ENCODE data around the gene RBM28.

RBM28 gene

DNA sequence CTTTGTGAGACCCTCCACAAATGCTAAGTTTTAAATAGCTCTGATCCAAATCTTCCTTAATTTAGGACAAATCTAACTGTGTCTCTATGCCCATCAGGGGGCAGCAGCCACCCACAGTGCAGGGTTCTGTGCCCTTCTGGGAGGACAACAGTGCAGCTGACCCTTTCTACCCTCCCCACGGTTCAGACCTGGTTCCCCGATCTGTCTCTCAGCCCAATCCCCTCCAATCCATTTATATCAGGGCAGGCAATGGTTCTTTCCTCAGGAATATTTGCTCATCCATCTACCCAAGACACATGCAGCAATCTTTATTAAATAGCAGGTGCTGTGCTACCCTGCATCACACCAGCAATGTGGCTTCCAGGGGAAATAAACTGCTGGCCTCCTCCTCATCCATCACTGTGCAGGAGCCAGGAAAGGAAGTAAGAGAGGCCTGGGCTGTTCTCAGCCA, 4.0 kb upstream of the RBM28 start:
- no peak overlapping the region for H3K27ac ChIP-seq (ENCODE audit: low read depth, low read length)

DNA sequence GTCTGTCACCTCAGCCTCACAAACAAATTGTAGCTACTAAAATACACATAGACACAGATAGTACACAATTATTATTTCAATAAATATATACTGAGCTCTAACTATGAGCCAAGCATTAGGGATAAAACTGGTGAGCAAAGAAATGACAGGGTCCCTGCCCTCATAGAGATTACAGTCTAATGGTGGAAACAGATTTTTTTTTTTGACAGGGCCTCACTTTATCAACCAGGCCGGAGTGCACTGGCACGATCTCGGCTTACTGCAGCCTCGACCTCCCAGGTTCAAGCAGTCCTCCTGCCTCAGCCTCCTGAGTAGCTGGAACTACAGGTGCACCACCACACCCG, 695 bp upstream of the RBM28 start:
- H3K27ac ChIP-seq (ENCODE audit: low read depth, low read length) = no peak overlapping the region
- 0 out of 2 replicates have a peak, but pooled peaks cover 2% of the 10 kb centered on the region for H3K36me3 ChIP-seq (ENCODE audit: insufficient read depth, low read length)
- H3K4me1 ChIP-seq (ENCODE audit: control insufficient read depth, insufficient read depth, low read length, unreplicated experiment) = peaks cover 8% of the 10 kb centered on the region
- H3K79me2 ChIP-seq (ENCODE audit: control insufficient read depth, insufficient read depth, low read length, unreplicated experiment) = peaks cover 36% of the 10 kb centered on the region
- peak overlapping the region; percentile 86 for H2AFZ ChIP-seq (ENCODE audit: low read length, unreplicated experiment)
- H3K4me3 ChIP-seq (ENCODE audit: low read depth, low read length) = no peak overlapping the region
- peaks cover 4% of the 10 kb centered on the region for H3K27me3 ChIP-seq (ENCODE audit: insufficient read depth, low read length)

More for the DNA sequence above, 4.0 kb upstream of the RBM28 start:
- Histone ChIP-seq H2AFZ (ENCODE audit: low read length, unreplicated experiment) (no peak overlapping the region), H3K27me3 (ENCODE audit: insufficient read depth, low read length) (peaks cover 34% of the 10 kb centered on the region), H3K4me1 (ENCODE audit: control insufficient read depth, insufficient read depth, low read length, unreplicated experiment) (no peaks in the 10 kb centered on the region), H3K36me3 (ENCODE audit: insufficient read depth, low read length) (no peaks in the 10 kb centered on the region), H3K4me3 (ENCODE audit: low read depth, low read length) (no peak overlapping the region), H3K79me2 (ENCODE audit: control insufficient read depth, insufficient read depth, low read length, unreplicated experiment) (peaks cover 7% of the 10 kb centered on the region)

DNA sequence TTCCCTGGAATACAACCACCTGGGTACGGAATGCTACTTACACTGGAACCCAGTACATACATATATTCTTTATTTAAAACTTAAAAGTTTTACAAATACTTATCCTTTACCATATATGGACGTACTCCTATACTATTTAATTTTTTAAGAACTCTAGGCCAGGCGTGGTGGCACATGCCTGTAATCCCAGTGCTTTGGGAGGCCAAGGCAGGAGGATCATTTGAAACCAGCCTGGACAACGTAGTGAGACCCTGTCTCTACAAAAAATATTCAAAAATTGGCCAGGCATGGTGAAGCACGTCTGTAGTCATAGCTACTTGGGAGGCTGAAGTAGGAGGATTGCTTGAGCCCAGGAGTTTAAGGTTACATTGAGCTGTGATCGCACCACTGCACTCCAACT, 2.0 kb downstream of the RBM28 start:
- Histone ChIP-seq H3K27ac (ENCODE audit: low read depth, low read length) (no peak overlapping the region), H3K36me3 (ENCODE audit: insufficient read depth, low read length) (peaks cover 13% of the 10 kb centered on the region), H3K4me1 (ENCODE audit: control insufficient read depth, insufficient read depth, low read length, unreplicated experiment) (peaks cover 8% of the 10 kb centered on the region), H3K27me3 (ENCODE audit: insufficient read depth, low read length) (no peaks in the 10 kb centered on the region), H3K4me3 (ENCODE audit: low read depth, low read length) (peak overlapping the region; percentile 99), H2AFZ (ENCODE audit: low read length, unreplicated experiment) (no peak overlapping the region), H3K79me2 (ENCODE audit: control insufficient read depth, insufficient read depth, low read length, unreplicated experiment) (peaks cover 36% of the 10 kb centered on the region)

DNA sequence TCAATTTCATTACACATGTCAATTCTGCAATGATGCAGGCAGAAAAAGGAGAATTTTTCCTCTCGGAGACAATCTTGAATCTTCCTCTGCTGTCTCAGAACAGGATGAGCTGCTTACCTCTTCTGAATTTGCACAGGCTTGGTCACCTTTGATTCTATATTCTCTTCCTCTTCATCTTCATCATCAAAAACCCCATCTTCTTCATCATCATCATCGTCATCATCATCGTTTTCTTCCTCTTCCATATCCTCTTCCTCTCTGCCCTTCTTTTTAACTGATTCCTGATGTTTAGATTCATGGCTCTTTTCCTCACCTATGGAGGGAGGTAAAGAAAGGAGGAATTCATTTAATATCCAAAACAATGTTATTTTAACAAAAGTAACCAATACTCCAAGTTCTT, 8.0 kb downstream of the RBM28 start:
- peaks cover 47% of the 10 kb centered on the region for H3K36me3 ChIP-seq (ENCODE audit: insufficient read depth, low read length)
- no peaks in the 10 kb centered on the region for H3K27me3 ChIP-seq (ENCODE audit: insufficient read depth, low read length)
- H2AFZ ChIP-seq (ENCODE audit: low read length, unreplicated experiment) = no peak overlapping the region
- no peaks in the 10 kb centered on the region for H3K4me1 ChIP-seq (ENCODE audit: control insufficient read depth, insufficient read depth, low read length, unreplicated experiment)
- H3K4me3 ChIP-seq (ENCODE audit: low read depth, low read length) = no peak overlapping the region
- no peak overlapping the region for H3K27ac ChIP-seq (ENCODE audit: low read depth, low read length)
- H3K79me2 ChIP-seq (ENCODE audit: control insufficient read depth, insufficient read depth, low read length, unreplicated experiment) = peaks cover 9% of the 10 kb centered on the region

DNA sequence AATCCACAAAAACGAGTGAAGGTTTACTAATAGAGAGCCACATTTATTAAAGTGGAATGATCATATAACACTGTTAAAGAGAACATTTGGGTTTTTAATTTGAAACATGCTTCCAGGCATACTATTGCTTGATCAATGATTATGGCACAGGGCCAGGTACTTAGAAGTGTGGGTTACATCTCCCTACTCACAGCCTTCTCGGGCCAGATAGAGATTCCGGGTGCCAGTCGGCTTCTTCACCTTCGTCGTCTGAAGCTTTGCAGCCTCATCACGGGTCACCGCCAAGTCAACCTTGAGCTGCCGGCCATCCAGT, 19.4 kb downstream of the RBM28 start:
- Histone ChIP-seq H3K4me1 (ENCODE audit: control insufficient read depth, insufficient read depth, low read length, unreplicated experiment) (peaks cover 18% of the 10 kb centered on the region), H3K27me3 (ENCODE audit: insufficient read depth, low read length) (no peaks in the 10 kb centered on the region), H3K4me3 (ENCODE audit: low read depth, low read length) (no peak overlapping the region), H3K27ac (ENCODE audit: low read depth, low read length) (peak overlapping the region; percentile 86), H3K79me2 (ENCODE audit: control insufficient read depth, insufficient read depth, low read length, unreplicated experiment) (no peaks in the 10 kb centered on the region), H2AFZ (ENCODE audit: low read length, unreplicated experiment) (no peak overlapping the region), H3K36me3 (ENCODE audit: insufficient read depth, low read length) (peaks cover 26% of the 10 kb centered on the region)

DNA sequence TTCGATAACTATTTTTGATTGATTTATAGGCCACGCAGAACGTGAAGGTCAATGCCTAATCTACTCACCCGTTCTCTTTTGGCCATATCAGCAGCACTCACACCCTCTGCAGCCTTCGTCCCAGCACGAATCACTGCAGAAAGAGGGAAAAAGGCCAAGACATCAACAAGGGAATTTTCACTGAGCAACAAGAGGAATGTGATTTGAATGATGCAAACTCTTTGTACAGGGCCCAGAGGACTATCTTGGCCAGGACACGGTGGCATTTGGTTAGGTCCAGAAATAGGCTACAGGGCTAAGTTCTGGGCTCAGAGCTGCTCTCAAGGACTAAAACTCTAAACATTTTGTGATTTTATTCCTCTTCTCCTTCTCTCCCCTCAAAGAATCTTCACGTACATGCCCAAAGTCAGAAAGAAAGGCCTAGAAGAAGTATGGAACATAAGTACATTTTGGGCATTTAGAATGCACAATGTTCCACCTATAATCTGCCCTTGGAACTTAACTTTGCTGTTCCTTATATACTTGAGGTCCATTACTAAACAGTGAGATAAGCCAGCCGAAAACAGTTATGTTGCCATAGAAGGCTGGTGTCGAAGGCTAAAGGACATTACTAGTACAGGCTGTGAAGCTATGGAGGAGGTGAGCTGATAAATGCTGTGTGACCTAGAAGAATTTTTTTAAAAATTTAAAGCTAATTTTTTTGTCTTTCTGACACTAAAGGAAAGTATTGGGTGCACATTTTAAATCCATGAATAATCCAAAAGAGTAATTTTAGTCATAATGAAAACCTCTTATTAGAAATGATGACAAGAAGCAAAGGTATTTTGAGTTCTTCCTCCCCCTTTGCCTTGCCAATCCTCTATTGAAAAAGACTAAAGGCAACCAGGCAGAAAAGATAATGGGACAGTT, 20.0 kb downstream of the RBM28 start:
- no peak overlapping the region for H3K4me3 ChIP-seq (ENCODE audit: low read depth, low read length)
- H3K27ac ChIP-seq (ENCODE audit: low read depth, low read length) = peak overlapping the region; percentile 86
- peaks cover 18% of the 10 kb centered on the region for H3K4me1 ChIP-seq (ENCODE audit: control insufficient read depth, insufficient read depth, low read length, unreplicated experiment)
- H3K27me3 ChIP-seq (ENCODE audit: insufficient read depth, low read length) = no peaks in the 10 kb centered on the region
- H2AFZ ChIP-seq (ENCODE audit: low read length, unreplicated experiment) = no peak overlapping the region
- H3K36me3 ChIP-seq (ENCODE audit: insufficient read depth, low read length) = peaks cover 32% of the 10 kb centered on the region
- no peaks in the 10 kb centered on the region for H3K79me2 ChIP-seq (ENCODE audit: control insufficient read depth, insufficient read depth, low read length, unreplicated experiment)

DNA sequence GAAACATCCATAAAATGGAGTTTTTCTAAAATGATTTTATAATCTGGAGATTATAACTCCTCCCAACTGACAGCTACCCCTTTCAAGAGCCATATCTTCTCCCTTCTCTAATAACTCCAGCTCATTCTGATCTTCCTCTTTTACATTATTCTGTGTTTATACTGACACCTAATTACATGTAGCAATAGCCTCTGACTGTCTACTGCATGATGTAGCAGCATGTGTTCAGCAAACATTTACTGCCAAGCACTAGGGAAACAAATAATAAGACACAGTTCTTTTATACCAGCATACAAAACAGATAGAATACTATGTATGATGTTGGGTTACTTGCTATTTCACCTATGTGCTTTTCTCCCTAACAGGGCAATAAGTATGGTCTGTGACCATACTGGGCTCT, 20.7 kb downstream of the RBM28 start:
- H3K27ac ChIP-seq (ENCODE audit: low read depth, low read length) = peak overlapping the region; percentile 86
- H3K4me3 ChIP-seq (ENCODE audit: low read depth, low read length) = no peak overlapping the region
- peaks cover 18% of the 10 kb centered on the region for H3K4me1 ChIP-seq (ENCODE audit: control insufficient read depth, insufficient read depth, low read length, unreplicated experiment)
- no peaks in the 10 kb centered on the region for H3K79me2 ChIP-seq (ENCODE audit: control insufficient read depth, insufficient read depth, low read length, unreplicated experiment)
- no peak overlapping the region for H2AFZ ChIP-seq (ENCODE audit: low read length, unreplicated experiment)
- H3K36me3 ChIP-seq (ENCODE audit: insufficient read depth, low read length) = peaks cover 35% of the 10 kb centered on the region
- H3K27me3 ChIP-seq (ENCODE audit: insufficient read depth, low read length) = no peaks in the 10 kb centered on the region

DNA sequence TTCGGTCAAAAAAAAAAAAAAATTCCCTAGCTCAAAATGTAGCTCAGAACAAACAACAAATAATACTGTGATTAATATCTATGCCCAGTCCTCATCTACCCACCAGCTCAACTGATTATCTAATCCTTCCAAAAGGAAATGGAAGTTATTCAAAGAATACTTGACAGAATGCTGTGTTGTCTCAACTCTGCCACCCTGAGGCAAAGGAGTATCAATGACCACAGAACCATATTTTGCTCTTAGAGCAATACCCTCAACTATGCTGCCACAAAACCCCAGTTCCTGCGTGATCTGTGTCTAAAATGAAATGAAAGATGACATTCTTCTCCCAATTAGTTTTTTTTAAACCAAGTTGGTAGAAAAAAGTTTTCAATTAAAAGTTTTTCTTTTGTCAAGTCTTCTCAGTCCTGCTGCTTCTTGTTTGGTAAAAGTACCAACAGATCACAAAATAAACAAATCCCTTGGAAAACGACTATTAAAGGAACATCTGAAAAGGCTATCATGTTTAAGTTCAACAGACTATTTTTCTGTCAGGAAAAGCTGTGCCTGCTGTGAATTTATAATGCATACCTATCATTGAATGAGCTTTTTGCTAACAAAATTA, 21.6 kb downstream of the RBM28 start:
- Histone ChIP-seq H3K79me2 (ENCODE audit: control insufficient read depth, insufficient read depth, low read length, unreplicated experiment) (no peaks in the 10 kb centered on the region), H3K27ac (ENCODE audit: low read depth, low read length) (no peak overlapping the region), H3K36me3 (ENCODE audit: insufficient read depth, low read length) (peaks cover 44% of the 10 kb centered on the region), H2AFZ (ENCODE audit: low read length, unreplicated experiment) (no peak overlapping the region), H3K4me1 (ENCODE audit: control insufficient read depth, insufficient read depth, low read length, unreplicated experiment) (peaks cover 18% of the 10 kb centered on the region), H3K27me3 (ENCODE audit: insufficient read depth, low read length) (no peaks in the 10 kb centered on the region), H3K4me3 (ENCODE audit: low read depth, low read length) (no peak overlapping the region)

DNA sequence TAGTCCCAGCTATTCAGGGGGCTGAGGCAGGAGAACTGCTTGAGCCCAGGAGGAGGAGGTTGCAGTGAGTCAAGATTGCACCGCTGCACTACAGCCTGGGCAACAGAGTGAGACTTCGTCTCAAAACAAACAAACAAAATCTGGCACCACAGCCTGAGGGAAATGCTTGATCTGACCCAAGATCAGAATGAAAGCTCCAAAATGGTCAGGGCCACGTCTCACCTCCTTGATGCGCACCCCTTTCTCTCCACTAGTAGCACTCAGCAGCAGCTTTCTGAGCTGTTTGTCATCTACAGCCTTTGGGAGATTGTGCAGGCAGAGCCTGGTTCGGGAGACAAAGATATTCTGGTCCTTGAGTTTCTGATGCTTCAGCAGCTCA, 22.7 kb downstream of the RBM28 start:
- Histone ChIP-seq H3K27me3 (ENCODE audit: insufficient read depth, low read length) (no peaks in the 10 kb centered on the region), H3K4me3 (ENCODE audit: low read depth, low read length) (no peak overlapping the region), H3K79me2 (ENCODE audit: control insufficient read depth, insufficient read depth, low read length, unreplicated experiment) (no peaks in the 10 kb centered on the region), H2AFZ (ENCODE audit: low read length, unreplicated experiment) (no peak overlapping the region), H3K27ac (ENCODE audit: low read depth, low read length) (no peak overlapping the region), H3K4me1 (ENCODE audit: control insufficient read depth, insufficient read depth, low read length, unreplicated experiment) (peaks cover 18% of the 10 kb centered on the region), H3K36me3 (ENCODE audit: insufficient read depth, low read length) (peaks cover 49% of the 10 kb centered on the region)

DNA sequence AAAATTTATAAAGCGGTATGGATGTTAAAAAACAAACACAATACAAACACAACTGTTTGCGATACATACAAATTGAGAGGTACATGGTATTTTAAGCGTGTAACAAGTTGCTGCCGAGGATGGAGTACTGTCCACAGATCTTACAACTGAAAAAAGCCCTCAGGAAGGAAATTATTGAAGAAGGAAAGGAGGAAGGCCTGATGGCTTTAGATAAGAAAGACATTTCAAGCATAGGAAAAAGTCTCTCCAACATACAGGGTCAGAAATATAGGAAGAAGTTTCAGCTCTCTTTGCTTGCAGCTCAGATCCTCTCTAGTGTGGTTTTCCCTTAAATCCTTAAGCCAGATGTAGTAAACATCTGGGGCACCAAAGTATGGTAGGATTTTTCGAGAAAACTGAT, 25.0 kb downstream of the RBM28 start:
- no peak overlapping the region for H2AFZ ChIP-seq (ENCODE audit: low read length, unreplicated experiment)
- no peaks in the 10 kb centered on the region for H3K79me2 ChIP-seq (ENCODE audit: control insufficient read depth, insufficient read depth, low read length, unreplicated experiment)
- peaks cover 51% of the 10 kb centered on the region for H3K36me3 ChIP-seq (ENCODE audit: insufficient read depth, low read length)
- H3K4me1 ChIP-seq (ENCODE audit: control insufficient read depth, insufficient read depth, low read length, unreplicated experiment) = peaks cover 8% of the 10 kb centered on the region
- H3K27ac ChIP-seq (ENCODE audit: low read depth, low read length) = no peak overlapping the region
- no peak overlapping the region for H3K4me3 ChIP-seq (ENCODE audit: low read depth, low read length)
- no peaks in the 10 kb centered on the region for H3K27me3 ChIP-seq (ENCODE audit: insufficient read depth, low read length)

DNA sequence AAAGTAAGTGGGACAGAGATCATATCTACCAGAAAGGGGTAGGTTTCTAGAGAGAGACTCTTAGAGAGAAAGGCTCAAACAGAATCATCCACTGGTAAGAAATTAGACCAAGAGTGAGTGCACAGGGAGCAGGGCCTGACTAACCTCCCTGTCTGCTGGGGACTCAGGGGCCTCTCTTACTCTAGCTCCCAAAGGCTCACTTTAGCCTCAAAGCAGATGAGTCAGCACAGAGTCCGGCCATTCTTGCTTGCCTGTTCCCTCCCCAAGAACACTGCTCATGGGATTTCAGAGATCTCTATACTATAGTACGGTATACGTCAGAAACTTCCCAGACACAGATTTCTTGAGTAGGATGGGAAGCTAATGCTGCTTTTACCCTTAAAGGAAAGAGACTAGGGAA, 32.7 kb downstream of the RBM28 start:
- Histone ChIP-seq H3K27ac (ENCODE audit: low read depth, low read length) (no peak overlapping the region), H3K36me3 (ENCODE audit: insufficient read depth, low read length) (peaks cover 32% of the 10 kb centered on the region; the same call in 1 of the 2 replicates), H3K4me3 (ENCODE audit: low read depth, low read length) (no peak overlapping the region), H3K27me3 (ENCODE audit: insufficient read depth, low read length) (no peaks in the 10 kb centered on the region), H2AFZ (ENCODE audit: low read length, unreplicated experiment) (no peak overlapping the region), H3K4me1 (ENCODE audit: control insufficient read depth, insufficient read depth, low read length, unreplicated experiment) (peaks cover 7% of the 10 kb centered on the region), H3K79me2 (ENCODE audit: control insufficient read depth, insufficient read depth, low read length, unreplicated experiment) (no peaks in the 10 kb centered on the region)

Measured in ACC112 (cell line).